AG09319 (cell line): ENCODE data around the gene OTOG.

Experiments
- DNase-seq: peaks from one replicate; pipeline ENCODE4 v3.0.0-alpha.2; 2010; ENCODE audit warnings: low read depth; ENCODE audit errors: extremely low read depth
- TF ChIP-seq, protein P1 (sequence below): IDR thresholded peaks from 2 replicates; pipeline ENCODE4 v1.5.1; 2011; ENCODE audit warnings: low read depth, mild to moderate bottlenecking, inconsistent platforms, low read length, moderate library complexity

Gene OTOG

DNA sequence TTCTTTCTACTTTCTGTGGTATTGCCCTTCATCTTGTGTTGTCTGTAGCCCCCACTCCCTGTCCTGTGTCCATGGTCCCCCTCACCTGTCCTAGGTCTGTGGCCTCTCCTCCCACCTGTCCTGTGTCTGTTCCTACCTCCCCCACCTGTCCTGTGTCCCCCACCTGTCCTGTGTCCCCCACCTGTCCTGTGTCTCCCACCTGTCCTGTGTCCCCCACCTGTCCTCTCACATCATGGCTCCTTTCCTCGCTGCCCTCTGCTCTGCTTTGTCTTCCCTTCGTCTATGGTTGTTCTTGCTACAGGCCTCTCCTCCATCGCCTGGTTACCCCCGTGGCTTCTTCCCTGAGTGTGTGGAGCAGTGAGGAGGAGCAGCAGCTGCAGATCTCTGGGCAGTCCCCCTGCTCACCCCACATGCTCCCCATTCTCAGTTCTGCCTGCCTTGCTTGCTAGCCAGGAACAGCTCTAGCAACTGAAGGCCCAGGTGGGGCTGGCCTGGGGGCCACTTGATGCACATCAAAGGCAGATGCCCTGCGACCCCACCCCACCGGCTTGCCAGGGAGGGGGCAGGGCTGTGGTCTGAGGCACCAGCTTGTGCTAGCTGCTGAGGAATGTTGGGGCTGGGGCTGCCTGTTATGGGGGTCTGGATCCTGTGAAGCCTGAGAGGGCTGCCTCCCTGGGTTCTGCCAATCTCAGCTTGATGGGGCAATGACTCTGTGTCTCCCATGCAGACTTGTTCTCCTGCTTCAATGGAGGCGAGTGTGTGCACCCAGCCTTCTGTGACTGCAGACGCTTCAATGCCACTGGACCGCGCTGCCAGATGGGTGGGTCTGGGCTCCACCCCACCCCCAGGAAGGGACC lies 5.6 kb downstream of the OTOG start:
- DNase-seq: no peak
- TF ChIP-seq, protein P1, sequence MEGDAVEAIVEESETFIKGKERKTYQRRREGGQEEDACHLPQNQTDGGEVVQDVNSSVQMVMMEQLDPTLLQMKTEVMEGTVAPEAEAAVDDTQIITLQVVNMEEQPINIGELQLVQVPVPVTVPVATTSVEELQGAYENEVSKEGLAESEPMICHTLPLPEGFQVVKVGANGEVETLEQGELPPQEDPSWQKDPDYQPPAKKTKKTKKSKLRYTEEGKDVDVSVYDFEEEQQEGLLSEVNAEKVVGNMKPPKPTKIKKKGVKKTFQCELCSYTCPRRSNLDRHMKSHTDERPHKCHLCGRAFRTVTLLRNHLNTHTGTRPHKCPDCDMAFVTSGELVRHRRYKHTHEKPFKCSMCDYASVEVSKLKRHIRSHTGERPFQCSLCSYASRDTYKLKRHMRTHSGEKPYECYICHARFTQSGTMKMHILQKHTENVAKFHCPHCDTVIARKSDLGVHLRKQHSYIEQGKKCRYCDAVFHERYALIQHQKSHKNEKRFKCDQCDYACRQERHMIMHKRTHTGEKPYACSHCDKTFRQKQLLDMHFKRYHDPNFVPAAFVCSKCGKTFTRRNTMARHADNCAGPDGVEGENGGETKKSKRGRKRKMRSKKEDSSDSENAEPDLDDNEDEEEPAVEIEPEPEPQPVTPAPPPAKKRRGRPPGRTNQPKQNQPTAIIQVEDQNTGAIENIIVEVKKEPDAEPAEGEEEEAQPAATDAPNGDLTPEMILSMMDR: no peak

DNA sequence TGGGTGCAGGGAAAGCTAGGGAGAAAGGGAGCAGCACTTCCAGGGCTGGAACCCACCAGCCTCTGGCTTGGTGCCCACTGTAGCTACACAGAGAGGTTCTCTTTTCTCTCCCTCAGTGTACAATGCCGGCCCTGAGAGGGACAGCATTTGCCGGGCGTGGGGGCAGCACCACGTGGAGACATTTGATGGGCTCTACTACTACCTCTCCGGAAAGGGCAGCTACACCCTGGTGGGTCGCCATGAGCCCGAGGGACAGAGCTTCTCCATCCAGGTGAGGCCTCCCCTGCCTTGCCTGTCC lies 6.1 kb downstream of the OTOG start:
- no peak for DNase-seq
- TF ChIP-seq, protein P1: no peak

DNA sequence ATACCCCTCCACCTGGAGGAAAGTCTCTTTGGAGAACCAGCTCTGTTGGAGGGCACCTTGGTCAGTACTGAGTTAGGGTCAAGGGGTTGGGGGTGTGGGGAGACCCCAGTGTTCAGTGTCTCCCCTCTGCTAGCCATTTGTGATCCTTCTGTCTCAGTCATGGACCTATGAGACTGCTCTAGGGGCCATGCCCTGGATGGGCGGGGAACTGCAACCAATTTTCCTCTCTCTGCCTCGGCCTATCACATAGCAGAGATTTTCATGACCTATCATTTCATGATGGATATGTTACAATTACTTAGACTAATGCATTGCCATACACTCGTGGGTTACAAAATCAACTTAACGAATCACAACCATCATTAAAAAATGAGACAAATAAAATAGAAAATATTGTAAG lies 7.4 kb downstream of the OTOG start:
- TF ChIP-seq, protein P1: no peak
- DNase-seq: no peak

DNA sequence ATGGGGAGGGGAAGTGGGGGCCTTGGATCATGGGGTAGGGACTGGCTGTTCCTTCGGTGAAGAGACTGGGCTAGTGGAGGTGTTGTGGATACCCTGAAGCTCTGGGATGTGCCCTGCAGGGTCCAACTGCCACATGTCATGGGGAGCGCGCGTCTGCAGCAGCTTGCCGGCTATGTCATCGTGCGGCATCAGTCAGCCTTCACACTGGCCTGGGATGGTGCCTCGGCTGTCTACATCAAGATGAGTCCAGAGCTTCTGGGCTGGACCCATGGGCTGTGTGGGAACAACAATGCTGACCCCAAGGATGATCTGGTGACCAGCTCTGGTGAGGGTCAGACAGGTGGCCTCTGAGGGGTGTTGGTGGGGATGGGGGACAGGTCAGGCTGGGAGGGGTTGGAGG lies 9.9 kb downstream of the OTOG start:
- TF ChIP-seq, protein P1: no peak
- no peak for DNase-seq

DNA sequence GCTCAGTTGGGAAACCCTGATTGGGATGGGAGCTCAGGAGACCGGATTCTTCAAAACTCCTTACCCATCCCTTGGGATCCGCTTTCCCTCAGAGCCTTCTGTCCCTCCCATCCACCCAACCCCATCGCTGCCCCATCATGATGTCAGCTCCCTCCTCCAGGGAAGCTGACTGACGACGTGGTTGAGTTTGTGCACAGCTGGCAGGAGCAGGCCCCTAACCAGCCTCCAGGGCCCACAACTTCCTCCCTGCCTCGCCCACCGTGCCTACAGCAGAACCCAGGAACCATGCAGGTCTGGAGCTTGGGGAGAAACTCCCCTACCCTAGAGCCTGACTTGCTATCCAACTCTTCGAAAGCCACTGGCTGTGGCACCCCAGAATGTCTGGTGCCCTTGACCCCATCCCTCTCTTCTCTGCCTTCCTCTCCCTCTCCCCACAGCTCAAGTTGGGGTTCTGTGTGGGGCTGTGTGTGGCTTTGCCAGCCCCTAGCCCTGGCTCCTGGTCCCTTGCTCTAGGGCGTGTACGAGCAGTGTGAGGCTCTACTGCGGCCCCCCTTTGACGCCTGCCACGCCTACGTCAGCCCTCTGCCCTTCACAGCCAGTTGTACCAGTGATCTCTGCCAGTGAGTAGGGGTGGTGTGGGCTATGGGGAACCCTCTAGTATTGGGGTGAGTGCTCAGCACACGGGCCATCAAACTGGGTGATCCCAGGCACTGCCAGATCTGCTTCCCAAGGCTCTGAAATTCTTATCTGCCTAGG lies 11.1 kb downstream of the OTOG start:
- DNase-seq: no peak
- TF ChIP-seq, protein P1: no peak

DNA sequence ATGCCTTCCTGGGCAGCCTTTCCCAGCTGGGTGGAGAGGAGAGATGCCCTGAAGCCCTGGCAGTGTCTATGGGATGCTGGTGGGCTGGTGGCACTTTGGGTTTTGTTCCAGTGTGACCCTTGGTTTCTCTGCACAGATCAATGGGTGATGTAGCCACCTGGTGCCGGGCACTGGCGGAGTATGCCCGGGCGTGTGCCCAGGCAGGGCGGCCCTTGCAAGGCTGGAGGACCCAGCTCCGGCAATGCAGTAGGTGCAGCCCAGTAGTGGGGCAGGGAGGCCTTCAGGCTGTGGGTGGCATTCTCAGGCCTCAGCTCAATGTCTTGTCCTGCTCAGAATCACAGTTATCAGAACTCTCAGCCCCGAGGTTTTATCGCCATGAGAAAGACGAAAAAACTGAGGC lies 11.9 kb downstream of the OTOG start:
- TF ChIP-seq, protein P1: no peak
- no peak for DNase-seq
